Activated T-helper 1 cell treated with anti-CD3 and anti-CD28 coated beads, Interleukin-12 subunit alpha, Interleukin-12 subunit beta, Interleukin-2, Interleukin-4 antibody, amounts not matched to agents 30 ng/mL and 10 ng/mL and 1 ng/mL, durations not matched to agents 14 hours and 24 hours and 36 hours (primary cell): ENCODE measurements around the gene LGI1. TPM values are rescaled to one million over a fixed set of nuclear protein-coding genes. Genes with fewer than 3 reads are reported as not detected.

Experiments used
- DNase-seq: peaks from one replicate; pipeline ENCODE4 v3.0.0; 2021; ENCODE audit warnings: low spot score
- H3K27ac Mint-ChIP-seq: one replicate; pipeline ENCODE4 v1.8.0; 2021; ENCODE audit warnings: mild to moderate bottlenecking, mixed read lengths
- H3K27me3 Mint-ChIP-seq: one replicate; pipeline ENCODE4 v1.8.0; 2022; ENCODE audit warnings: mild to moderate bottlenecking, moderate library complexity, mixed read lengths; ENCODE audit not compliant: insufficient read depth
- H3K36me3 Mint-ChIP-seq: one replicate; pipeline ENCODE4 v1.8.0; 2021; ENCODE audit warnings: low read depth, mixed read lengths
- H3K4me1 Mint-ChIP-seq: one replicate; pipeline ENCODE4 v1.8.0; 2021; ENCODE audit warnings: low read depth, mixed read lengths
- H3K4me3 Mint-ChIP-seq: one replicate; pipeline ENCODE4 v1.8.0; 2021; ENCODE audit warnings: mild to moderate bottlenecking, moderate library complexity, mixed read lengths
- H3K9me3 Mint-ChIP-seq: one replicate; pipeline ENCODE4 v1.8.0; 2021; ENCODE audit warnings: mixed read lengths
- intact Hi-C: fragments of 100-400 bp; cut with micrococcal nuclease; formaldehyde crosslinking; loops from one replicate; pipeline ENCODE4 v1.15.1; 2024
- total RNA-seq: library from RNA; stranded (reverse); gene quantifications from 2 replicates; pipeline ENCODE4 v1.2.3, GENCODE V29; 2022

LGI1 gene
- total RNA-seq: not detected in 2 replicates

GRCh38 chr10:93757801-93758507, at the start of gene LGI1:
LGI1 (plus strand) TSS chr10:93757936; CDS start chr10:93758145, 209 bp downstream.
- H3K4me1 Mint-ChIP-seq: no peaks in the 10 kb centered on the region
- DNase-seq: no peak
- intact Hi-C loops: no loop called here
- peaks cover 35% of the 10 kb centered on the region for H3K27me3 Mint-ChIP-seq
- H3K27ac Mint-ChIP-seq: no peak within 1 kb of the TSS
- H3K4me3 Mint-ChIP-seq: no peak within 1 kb of the TSS
- no peaks in the 10 kb centered on the region for H3K9me3 Mint-ChIP-seq
- no peaks in the 10 kb centered on the region for H3K36me3 Mint-ChIP-seq

- H3K9me3 Mint-ChIP-seq: no peaks in the 10 kb centered on the region
- no peaks in the 10 kb centered on the region for H3K27me3 Mint-ChIP-seq
- no peak overlapping the region for H3K27ac Mint-ChIP-seq
- no peaks in the 10 kb centered on the region for H3K36me3 Mint-ChIP-seq
- intact Hi-C loops: no loop called here
- no peak for DNase-seq
- peaks cover 14% of the 10 kb centered on the region for H3K4me1 Mint-ChIP-seq
- no peak overlapping the region for H3K4me3 Mint-ChIP-seq
Measured at GRCh38 chr10:93710333-93710909, 47.3 kb upstream of the LGI1 start.

- intact Hi-C loops: no loop called here
- no peak overlapping the region for H3K27ac Mint-ChIP-seq
- H3K27me3 Mint-ChIP-seq: no peaks in the 10 kb centered on the region
- no peaks in the 10 kb centered on the region for H3K9me3 Mint-ChIP-seq
- no peak for DNase-seq
- H3K4me1 Mint-ChIP-seq: peaks cover 13% of the 10 kb centered on the region
- no peak overlapping the region for H3K4me3 Mint-ChIP-seq
- H3K36me3 Mint-ChIP-seq: no peaks in the 10 kb centered on the region
Measured at GRCh38 chr10:93711891-93712290, 45.8 kb upstream of the LGI1 start.

- Mint-ChIP-seq H3K27me3 (no peaks in the 10 kb centered on the region), H3K4me3 (no peak overlapping the region), H3K27ac (no peak overlapping the region), H3K36me3 (no peaks in the 10 kb centered on the region), H3K9me3 (no peaks in the 10 kb centered on the region), H3K4me1 (peaks cover 6% of the 10 kb centered on the region)
- DNase-seq: no peak
- intact Hi-C loops: no loop called here
Measured at GRCh38 chr10:93712593-93712992, 45.1 kb upstream of the LGI1 start.

DNA sequence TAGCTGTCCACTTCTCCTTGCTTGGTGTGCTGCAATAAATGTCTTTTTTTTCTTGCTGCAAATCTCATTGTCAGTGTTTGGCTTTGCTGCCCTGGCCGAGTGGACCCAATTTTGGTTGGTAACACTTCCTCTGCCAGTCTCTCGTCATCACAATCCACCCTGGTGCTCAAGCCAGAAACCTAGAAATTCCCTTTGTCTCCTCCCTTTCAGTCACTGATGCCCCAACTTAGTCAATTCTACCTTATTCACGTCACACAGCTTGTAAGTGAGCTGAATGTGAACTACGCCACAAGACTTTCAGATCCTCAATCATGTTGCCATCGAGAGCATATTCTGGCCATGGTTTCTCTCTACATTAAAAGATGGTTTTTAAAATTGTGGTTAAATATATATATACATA, 42.4 kb upstream of the LGI1 start:
- intact Hi-C loops: no loop called here
- no peak for DNase-seq
- no peak overlapping the region for H3K27ac Mint-ChIP-seq
- no peak overlapping the region for H3K4me3 Mint-ChIP-seq
- H3K4me1 Mint-ChIP-seq: no peaks in the 10 kb centered on the region
- peaks cover 6% of the 10 kb centered on the region for H3K27me3 Mint-ChIP-seq
- no peaks in the 10 kb centered on the region for H3K36me3 Mint-ChIP-seq
- no peaks in the 10 kb centered on the region for H3K9me3 Mint-ChIP-seq

- intact Hi-C loops: no loop called here
- no peak for DNase-seq
- Mint-ChIP-seq H3K27ac (no peak overlapping the region), H3K4me1 (peaks cover 6% of the 10 kb centered on the region), H3K27me3 (peaks cover 10% of the 10 kb centered on the region), H3K9me3 (no peaks in the 10 kb centered on the region), H3K4me3 (no peak overlapping the region), H3K36me3 (no peaks in the 10 kb centered on the region)
Measured at GRCh38 chr10:93716766-93717165, 41.0 kb upstream of the LGI1 start.

GRCh38 chr10:93718937-93719725, 38.6 kb upstream of the LGI1 start:
- DNase-seq: no peak
- H3K9me3 Mint-ChIP-seq: no peaks in the 10 kb centered on the region

GRCh38 chr10:93719901-93720300, 37.8 kb upstream of the LGI1 start:
- H3K27me3 Mint-ChIP-seq: peaks cover 18% of the 10 kb centered on the region
- H3K9me3 Mint-ChIP-seq: no peaks in the 10 kb centered on the region
- no peaks in the 10 kb centered on the region for H3K36me3 Mint-ChIP-seq
- peaks cover 6% of the 10 kb centered on the region for H3K4me1 Mint-ChIP-seq
- DNase-seq: no peak
- no peak overlapping the region for H3K4me3 Mint-ChIP-seq
- no peak overlapping the region for H3K27ac Mint-ChIP-seq
- intact Hi-C loops: no loop called here

More at GRCh38 chr10:93718937-93719725, 38.6 kb upstream of the LGI1 start:
- Mint-ChIP-seq H3K4me3 (no peak overlapping the region), H3K4me1 (peaks cover 6% of the 10 kb centered on the region), H3K27ac (no peak overlapping the region), H3K36me3 (no peaks in the 10 kb centered on the region), H3K27me3 (peaks cover 16% of the 10 kb centered on the region)
- intact Hi-C loops: no loop called here

DNA sequence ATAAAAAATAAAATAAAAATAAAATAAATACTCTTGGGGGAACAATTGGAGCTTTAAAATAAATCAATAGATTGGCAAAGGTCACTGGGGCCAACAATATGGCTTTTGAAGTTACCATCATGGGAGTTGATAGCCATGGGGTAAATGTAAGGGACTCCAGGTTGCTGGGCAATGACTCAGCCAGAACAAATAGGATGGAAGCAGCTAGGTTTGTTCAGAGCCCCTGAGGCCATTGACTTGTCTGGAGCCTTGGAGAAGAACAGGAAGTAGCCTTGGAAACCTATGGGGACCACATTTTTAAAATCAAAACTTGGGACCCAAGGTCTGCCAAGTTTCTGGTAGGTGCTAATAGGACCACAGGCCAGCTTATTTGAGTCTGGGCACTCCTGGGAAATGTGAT, 35.2 kb upstream of the LGI1 start:
- Mint-ChIP-seq H3K36me3 (no peaks in the 10 kb centered on the region), H3K4me1 (peaks cover 6% of the 10 kb centered on the region), H3K4me3 (no peak overlapping the region), H3K27ac (no peak overlapping the region), H3K27me3 (peaks cover 31% of the 10 kb centered on the region), H3K9me3 (no peaks in the 10 kb centered on the region)
- DNase-seq: no peak
- intact Hi-C loops: no loop called here

DNA sequence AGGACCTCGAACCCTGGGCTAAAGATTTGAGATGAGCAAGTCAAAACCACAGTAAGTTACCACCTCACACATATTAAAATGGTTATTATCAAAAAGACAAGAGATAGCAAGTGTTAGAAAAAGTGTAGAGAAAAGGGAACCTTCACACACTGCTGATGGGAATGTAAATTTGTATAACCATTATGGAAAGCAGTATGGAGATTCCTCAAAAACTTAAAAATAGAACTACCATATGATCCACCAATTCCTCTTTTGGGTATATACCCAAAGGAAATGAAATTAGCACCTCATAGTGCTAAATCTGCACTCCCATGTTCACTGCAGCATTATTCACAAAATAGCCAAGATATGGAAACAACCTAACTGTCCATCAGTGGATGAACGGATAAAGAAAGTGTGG, 34.6 kb upstream of the LGI1 start:
- no peak overlapping the region for H3K27ac Mint-ChIP-seq
- no peaks in the 10 kb centered on the region for H3K9me3 Mint-ChIP-seq
- intact Hi-C loops: no loop called here
- H3K4me1 Mint-ChIP-seq: peaks cover 6% of the 10 kb centered on the region
- H3K4me3 Mint-ChIP-seq: no peak overlapping the region
- H3K36me3 Mint-ChIP-seq: no peaks in the 10 kb centered on the region
- peaks cover 34% of the 10 kb centered on the region for H3K27me3 Mint-ChIP-seq
- DNase-seq: no peak

GRCh38 chr10:93726024-93726423, 31.7 kb upstream of the LGI1 start:
- no peak overlapping the region for H3K27ac Mint-ChIP-seq
- DNase-seq: no peak
- no peaks in the 10 kb centered on the region for H3K9me3 Mint-ChIP-seq
- peaks cover 29% of the 10 kb centered on the region for H3K27me3 Mint-ChIP-seq
- H3K4me1 Mint-ChIP-seq: peaks cover under 1% of the 10 kb centered on the region
- H3K4me3 Mint-ChIP-seq: no peak overlapping the region
- no peaks in the 10 kb centered on the region for H3K36me3 Mint-ChIP-seq
- intact Hi-C loops: no loop called here

DNA sequence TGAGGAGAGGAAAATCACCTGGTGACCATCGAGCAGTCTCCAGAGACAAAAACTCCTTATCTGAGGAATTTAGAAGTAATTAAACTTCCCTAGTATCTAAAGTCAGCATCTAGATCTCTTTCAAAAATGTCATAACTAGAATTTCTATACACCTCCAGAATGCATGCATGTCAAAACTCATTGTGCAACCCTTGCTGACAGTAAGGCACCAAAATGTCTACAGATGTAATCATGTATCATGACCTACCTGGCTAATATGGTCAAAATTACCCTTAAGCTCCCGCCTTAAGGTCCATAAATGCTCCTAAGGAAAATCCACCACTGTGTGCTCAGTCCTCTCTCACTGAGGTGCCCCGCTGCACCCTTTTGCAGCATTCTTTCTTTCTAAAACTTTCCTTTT, 16.4 kb upstream of the LGI1 start:
- H3K27me3 Mint-ChIP-seq: peaks cover 12% of the 10 kb centered on the region
- no peaks in the 10 kb centered on the region for H3K9me3 Mint-ChIP-seq
- H3K36me3 Mint-ChIP-seq: no peaks in the 10 kb centered on the region
- no peak for DNase-seq
- no peaks in the 10 kb centered on the region for H3K4me1 Mint-ChIP-seq
- H3K27ac Mint-ChIP-seq: no peak overlapping the region
- no peak overlapping the region for H3K4me3 Mint-ChIP-seq
- intact Hi-C loops: no loop called here

DNA sequence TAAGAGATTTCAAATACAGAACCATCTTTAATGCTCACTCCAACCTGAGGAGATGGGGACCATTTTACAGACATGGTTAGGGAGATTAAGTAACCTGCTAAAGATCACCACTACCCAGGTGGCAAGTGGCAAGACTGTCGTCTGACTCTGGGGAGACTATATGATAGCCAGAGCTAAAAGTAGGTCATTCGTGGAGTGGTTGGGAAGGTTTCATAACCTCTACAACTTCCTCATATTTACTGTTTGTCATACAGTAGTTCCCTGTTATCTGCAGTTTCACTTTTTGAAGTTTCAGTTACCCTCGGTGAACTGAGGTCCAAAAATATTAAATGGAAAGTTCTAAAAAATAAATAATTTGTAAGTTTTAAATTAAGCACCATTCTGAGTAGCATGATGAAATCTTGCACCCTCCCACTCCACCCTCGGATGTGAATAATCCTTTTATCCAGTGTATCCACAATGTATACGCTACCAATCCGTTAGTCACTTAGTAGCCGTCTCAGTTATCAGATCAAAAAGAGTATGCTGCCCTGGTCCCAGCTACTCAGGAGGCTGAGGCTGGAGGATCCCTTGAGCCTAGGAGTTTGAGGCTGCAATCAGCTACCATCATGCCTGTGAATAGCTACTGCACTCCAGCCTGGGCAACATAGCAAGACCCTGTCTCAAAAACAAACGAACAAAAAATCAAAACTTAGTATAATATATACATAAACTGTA, 14.9 kb upstream of the LGI1 start:
- no peaks in the 10 kb centered on the region for H3K4me1 Mint-ChIP-seq
- no peak for DNase-seq
- H3K4me3 Mint-ChIP-seq: no peak overlapping the region
- H3K36me3 Mint-ChIP-seq: no peaks in the 10 kb centered on the region
- H3K27ac Mint-ChIP-seq: no peak overlapping the region
- H3K27me3 Mint-ChIP-seq: peaks cover 8% of the 10 kb centered on the region
- intact Hi-C loops: no loop called here
- H3K9me3 Mint-ChIP-seq: no peaks in the 10 kb centered on the region
